ENCODE results near the gene CLDND2. TPM values are rescaled to one million over a fixed set of nuclear protein-coding genes. Genes with fewer than 3 reads are reported as not detected.

Gene CLDND2
- total RNA-seq, 1 experiment from 2014 or later, result 1.8 TPM

DNA sequence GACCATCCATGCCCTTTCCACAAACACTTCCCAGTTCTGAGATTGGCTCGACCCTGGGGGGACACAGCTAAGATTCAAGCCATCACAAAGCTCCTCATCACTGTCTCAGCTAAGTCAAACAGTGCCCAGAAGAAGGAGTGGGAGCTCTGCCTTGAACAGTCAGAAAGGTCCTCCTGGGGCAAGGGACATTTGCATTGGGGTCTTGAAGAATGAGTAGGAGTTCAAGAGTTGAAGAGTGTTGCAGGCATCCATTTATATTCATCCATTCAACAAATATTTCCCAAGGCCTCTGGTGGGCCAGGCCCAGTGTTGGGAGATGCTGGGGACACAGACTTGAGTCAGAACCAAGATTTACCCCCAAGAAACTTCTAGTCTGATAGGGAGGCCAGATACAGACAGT, 50.8 kb downstream of the CLDND2 start:
- Histone ChIP-seq H3K9me2 (ENCODE audit: insufficient read depth) (no peaks in the 10 kb centered on the region), H3K79me2 (ENCODE audit: insufficient read depth, low read length) (no peaks in the 10 kb centered on the region), H3K27me3 (ENCODE audit: insufficient read depth, low read length) (peaks cover 4% of the 10 kb centered on the region; the same call in 1 of the 2 replicates), H3K4me2 (ENCODE audit: low read length) (no peak overlapping the region), H2AFZ (ENCODE audit: low read depth, low read length, poor library complexity, severe bottlenecking) (no peak overlapping the region), H3K4me1 (ENCODE audit: control insufficient read depth in 1 of 2, insufficient read depth in 2 of 2, low read length in 2 of 2) (no peaks in the 10 kb centered on the region), H3K9me3 (ENCODE audit: control insufficient read depth in 1 of 2, insufficient read depth in 1 of 2, low read depth in 1 of 2, low read length in 2 of 2) (no peaks in the 10 kb centered on the region; a peak in 1 of 4 replicates), H3K36me3 (ENCODE audit: control insufficient read depth in 1 of 2, insufficient read depth in 2 of 2, low read length in 2 of 2) (no peaks in the 10 kb centered on the region), H3K4me3 (replicated peaks in 1 of 2; ENCODE audit: low read depth in 1 of 2, low read length in 2 of 2) (no peak overlapping the region), H3K9ac (ENCODE audit: low read length) (no peak overlapping the region), H4K20me1 (ENCODE audit: insufficient read depth) (no peaks in the 10 kb centered on the region), H3K27ac (ENCODE audit: low read depth, low read length) (no peak overlapping the region)
- DNase-seq (ENCODE audit: low read depth, low spot score) (no peak), ATAC-seq (no peak)
- TF ChIP-seq ZBTB33 (IDR thresholded peaks at IDR 0.05; ENCODE audit: extremely low read depth, insufficient replicate concordance, low read length) (no peak), RAD21 (IDR thresholded peaks at IDR 0.05; ENCODE audit: low read depth) (no peak), EZH2phosphoT487 (IDR thresholded peaks at IDR 0.05; ENCODE audit: borderline replicate concordance) (no peak), ZFX (IDR thresholded peaks at IDR 0.05) (no peak), EZH2 (IDR thresholded peaks at IDR 0.05) (no peak), ELF1 (IDR thresholded peaks at IDR 0.05; ENCODE audit: borderline replicate concordance, low read depth) (no peak)
- ChIA-PET CTCF (interaction anchor here (0.9 kb wide), 1 partner anchor 22 kb away, joined by 3 read pairs; no protein-coding TSS in a partner anchor), POLR2A (no interaction called here), RAD21 (ENCODE audit: low non-redundant PET in 1 of 2, low total read pairs in 2 of 2, uncharacterized antibody in 2 of 2, unreplicated experiment in 2 of 2) (no interaction called here)
- BruUV-seq (replicated peaks), result no TSS peak
- intact Hi-C loops (cut with micrococcal nuclease), result no loop called here

- no peak overlapping the region for H2AFZ ChIP-seq (ENCODE audit: low read depth, low read length, poor library complexity, severe bottlenecking)
- ChIA-PET RAD21 (ENCODE audit: low non-redundant PET in 1 of 2, low total read pairs in 2 of 2, uncharacterized antibody in 2 of 2, unreplicated experiment in 2 of 2) (no interaction called here), CTCF (interaction anchor here (0.9 kb wide), 1 partner anchor 22 kb away, joined by 3 read pairs; no protein-coding TSS in a partner anchor), POLR2A (no interaction called here)
- no peaks in the 10 kb centered on the region for H3K79me2 ChIP-seq (ENCODE audit: insufficient read depth, low read length)
- no peaks in the 10 kb centered on the region for H3K36me3 ChIP-seq (ENCODE audit: control insufficient read depth in 1 of 2, insufficient read depth in 2 of 2, low read length in 2 of 2)
- H4K20me1 ChIP-seq (ENCODE audit: insufficient read depth), result no peaks in the 10 kb centered on the region
- H3K27ac ChIP-seq (ENCODE audit: low read depth, low read length), result no peak overlapping the region
- ATAC-seq (no peak), DNase-seq (ENCODE audit: low read depth, low spot score) (no peak)
- no peaks in the 10 kb centered on the region for H3K9me2 ChIP-seq (ENCODE audit: insufficient read depth)
- no peak overlapping the region for H3K9ac ChIP-seq (ENCODE audit: low read length)
- intact Hi-C loops (cut with micrococcal nuclease), result no loop called here
- BruUV-seq (replicated peaks), result no TSS peak
- H3K9me3 ChIP-seq (ENCODE audit: control insufficient read depth in 1 of 2, insufficient read depth in 1 of 2, low read depth in 1 of 2, low read length in 2 of 2), result no peaks in the 10 kb centered on the region; a peak in 1 of 4 replicates
- no peak overlapping the region for H3K4me2 ChIP-seq (ENCODE audit: low read length)
- no peak overlapping the region for H3K4me3 ChIP-seq (replicated peaks in 1 of 2; ENCODE audit: low read depth in 1 of 2, low read length in 2 of 2)
- H3K27me3 ChIP-seq (ENCODE audit: insufficient read depth, low read length), result no peaks in the 10 kb centered on the region
- no peaks in the 10 kb centered on the region for H3K4me1 ChIP-seq (ENCODE audit: control insufficient read depth in 1 of 2, insufficient read depth in 2 of 2, low read length in 2 of 2)
- TF ChIP-seq YY1 (IDR thresholded peaks at IDR 0.05; ENCODE audit: extremely low read depth, insufficient replicate concordance, low read depth, low read length) (no peak), JUND (IDR thresholded peaks at IDR 0.05) (no peak), EZH2 (IDR thresholded peaks at IDR 0.05) (no peak), POLR2AphosphoS5 (IDR thresholded peaks at IDR 0.05; ENCODE audit: low read depth, low read length) (no peak), ZFX (IDR thresholded peaks at IDR 0.05) (no peak), EZH2phosphoT487 (IDR thresholded peaks at IDR 0.05; ENCODE audit: borderline replicate concordance) (no peak), ZBTB33 (IDR thresholded peaks at IDR 0.05; ENCODE audit: extremely low read depth, insufficient replicate concordance, low read length) (no peak)
- TF ChIP-seq, protein P1, sequence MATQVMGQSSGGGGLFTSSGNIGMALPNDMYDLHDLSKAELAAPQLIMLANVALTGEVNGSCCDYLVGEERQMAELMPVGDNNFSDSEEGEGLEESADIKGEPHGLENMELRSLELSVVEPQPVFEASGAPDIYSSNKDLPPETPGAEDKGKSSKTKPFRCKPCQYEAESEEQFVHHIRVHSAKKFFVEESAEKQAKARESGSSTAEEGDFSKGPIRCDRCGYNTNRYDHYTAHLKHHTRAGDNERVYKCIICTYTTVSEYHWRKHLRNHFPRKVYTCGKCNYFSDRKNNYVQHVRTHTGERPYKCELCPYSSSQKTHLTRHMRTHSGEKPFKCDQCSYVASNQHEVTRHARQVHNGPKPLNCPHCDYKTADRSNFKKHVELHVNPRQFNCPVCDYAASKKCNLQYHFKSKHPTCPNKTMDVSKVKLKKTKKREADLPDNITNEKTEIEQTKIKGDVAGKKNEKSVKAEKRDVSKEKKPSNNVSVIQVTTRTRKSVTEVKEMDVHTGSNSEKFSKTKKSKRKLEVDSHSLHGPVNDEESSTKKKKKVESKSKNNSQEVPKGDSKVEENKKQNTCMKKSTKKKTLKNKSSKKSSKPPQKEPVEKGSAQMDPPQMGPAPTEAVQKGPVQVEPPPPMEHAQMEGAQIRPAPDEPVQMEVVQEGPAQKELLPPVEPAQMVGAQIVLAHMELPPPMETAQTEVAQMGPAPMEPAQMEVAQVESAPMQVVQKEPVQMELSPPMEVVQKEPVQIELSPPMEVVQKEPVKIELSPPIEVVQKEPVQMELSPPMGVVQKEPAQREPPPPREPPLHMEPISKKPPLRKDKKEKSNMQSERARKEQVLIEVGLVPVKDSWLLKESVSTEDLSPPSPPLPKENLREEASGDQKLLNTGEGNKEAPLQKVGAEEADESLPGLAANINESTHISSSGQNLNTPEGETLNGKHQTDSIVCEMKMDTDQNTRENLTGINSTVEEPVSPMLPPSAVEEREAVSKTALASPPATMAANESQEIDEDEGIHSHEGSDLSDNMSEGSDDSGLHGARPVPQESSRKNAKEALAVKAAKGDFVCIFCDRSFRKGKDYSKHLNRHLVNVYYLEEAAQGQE (IDR thresholded peaks at IDR 0.05; ENCODE audit: low read depth), result no peak
These were observed 51.4 kb downstream of the CLDND2 start for GRCh38 chr19:51317376-51317775.
